Activated CD8-positive, alpha-beta memory T cell treated with anti-CD3 and anti-CD28 coated beads for 1 hour (primary cell): ENCODE results near the gene SHB.
"Not testable (repeated sequence)": the region's sequence is repeated elsewhere in the genome, so short reads cannot be mapped to it uniquely, and the experiment has no call there.

Source experiments
- DNase-seq, 2 donors: peaks; one replicate each; pipeline ENCODE4 v3.0.0-alpha.2; 2020; ENCODE audit warnings: low read depth in 1 of 2; ENCODE audit errors: extremely low read depth in 1 of 2

SHB gene

DNA sequence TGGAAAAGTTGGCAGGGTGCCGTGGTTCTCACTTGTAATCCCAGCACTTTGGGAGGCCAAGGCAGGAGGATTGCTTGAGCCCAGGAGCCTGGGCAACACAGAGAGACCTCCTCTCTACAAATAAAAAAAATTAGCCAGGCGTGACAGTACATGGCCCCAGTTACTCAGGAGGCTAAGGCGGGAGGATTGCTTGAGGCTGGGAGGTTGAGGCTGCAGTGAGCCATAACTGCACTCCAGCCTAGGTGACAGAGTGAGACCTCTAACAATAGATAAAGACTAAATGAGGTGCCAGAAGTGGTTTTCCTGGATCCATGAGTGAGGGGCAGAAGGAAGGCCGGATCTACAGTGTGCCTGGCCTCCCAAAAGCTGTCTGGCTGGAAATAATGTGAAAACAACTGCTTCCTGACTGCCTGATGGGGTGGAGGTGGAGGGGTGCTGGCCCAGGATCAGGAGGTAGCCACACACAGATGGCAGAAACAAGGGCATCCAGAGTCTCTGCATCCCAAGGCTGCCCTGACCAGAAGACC is 4.1 kb downstream of the SHB start:
- DNase-seq: no peak

GRCh38 chr9:38063363-38063707 is 5.7 kb downstream of the SHB start:
- no peak for DNase-seq

DNA sequence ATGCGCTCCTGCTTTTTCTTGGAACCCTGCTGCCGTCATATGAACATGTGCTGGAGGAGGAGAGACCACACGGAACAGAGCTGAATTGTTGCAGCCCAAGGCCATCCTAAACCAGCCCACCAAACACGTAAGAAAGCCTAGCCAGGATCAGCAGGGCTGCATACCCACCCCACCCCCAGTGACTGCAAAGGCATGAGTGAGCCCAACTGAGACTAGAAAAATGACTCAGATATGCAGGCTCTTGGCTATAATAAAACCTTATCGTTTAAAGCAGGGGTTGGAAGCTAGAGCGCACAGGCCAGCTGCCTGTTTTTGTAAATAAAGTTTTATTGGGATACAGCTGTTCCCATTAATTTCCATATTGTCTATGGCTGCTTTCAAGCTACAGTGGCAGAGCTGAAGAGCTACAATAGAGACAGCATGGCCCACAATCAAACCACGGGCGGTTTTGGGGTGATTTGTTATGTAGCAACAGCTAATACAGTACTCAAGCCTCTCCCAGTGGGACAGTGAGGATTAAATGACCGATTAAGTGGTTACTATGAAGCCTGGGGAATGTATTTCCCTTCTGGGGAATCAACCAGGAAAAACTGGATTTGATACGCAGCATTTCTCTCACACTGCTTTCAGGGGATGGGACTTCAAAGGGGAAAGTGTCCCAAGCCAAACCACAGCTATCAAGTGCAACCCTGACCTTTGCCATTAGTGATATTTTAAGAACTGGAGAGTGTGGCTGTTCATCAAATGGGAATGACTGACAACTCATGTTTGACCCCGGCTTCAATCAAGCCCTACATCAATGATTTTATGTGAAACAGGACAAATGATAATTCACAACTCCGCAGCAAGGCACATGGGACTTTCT is 6.3 kb downstream of the SHB start:
- DNase-seq: no peak

DNA sequence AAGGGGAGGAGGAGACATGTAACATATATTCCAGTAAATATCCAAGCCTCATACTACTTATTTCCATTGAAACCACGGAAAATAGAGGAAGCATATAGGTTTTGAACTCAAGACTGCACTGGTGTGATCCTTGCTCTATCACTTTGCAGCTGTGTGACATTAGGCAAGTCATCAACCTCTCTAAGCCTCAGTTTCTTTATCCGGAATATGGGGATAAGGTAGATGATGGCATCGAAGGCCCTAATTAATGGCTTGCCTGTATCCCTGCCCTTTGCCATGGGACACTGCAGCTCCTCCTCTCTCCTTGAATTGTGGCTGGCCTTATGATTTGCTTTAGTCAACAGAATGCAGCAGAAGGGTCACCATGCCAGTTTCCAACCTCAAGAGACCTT is 6.9 kb downstream of the SHB start:
- no peak for DNase-seq

DNA sequence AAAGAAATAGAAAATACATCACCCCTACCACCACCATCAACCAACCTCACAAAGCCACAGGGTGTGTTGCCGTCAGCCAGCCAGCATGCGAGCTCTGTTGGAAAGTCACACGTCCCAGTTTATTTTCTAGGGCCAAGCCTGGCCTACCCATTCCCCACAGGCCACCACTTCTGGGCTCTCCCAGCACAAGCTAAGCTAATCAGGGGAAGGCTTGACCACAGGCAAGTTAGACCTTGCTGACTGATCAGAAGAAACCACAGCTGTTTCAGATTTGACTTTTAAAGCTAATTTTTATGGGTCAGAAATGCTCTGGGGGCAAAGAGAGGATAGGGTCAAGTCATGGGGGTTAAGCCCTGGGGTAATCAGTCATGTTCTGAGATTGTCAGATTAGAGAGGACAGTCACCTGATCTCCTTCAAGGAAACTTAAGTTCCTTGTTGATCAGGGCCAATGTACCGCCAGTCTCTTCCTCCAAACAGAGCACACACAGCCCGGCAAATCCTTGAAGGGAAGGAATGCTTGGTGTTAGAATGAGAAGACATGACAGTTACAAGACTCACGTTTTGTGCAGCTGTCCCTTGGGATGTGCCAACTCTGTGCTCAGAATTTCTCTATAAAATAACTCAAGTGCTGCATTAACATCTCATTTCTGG is 7.6 kb downstream of the SHB start:
- DNase-seq: no peak

DNA sequence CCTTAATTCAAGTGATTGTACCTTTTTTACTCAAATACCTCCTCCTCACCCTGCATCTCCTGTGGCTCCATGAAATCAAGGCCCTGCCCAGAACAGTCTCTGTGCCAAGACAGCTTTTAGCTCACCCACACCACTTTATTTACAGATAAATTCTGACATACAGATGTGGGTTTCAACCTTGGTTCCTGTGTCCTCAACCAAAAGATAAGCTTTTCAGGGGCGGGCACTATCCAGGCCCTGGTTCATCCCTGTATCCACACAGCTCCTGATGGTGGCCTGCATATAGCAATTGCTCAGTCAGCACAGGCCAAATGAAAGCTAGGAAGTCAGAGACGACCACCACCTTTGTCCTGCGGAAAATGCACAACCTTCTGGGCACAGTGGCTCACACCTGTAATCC is 8.3 kb downstream of the SHB start:
- no peak for DNase-seq

DNA sequence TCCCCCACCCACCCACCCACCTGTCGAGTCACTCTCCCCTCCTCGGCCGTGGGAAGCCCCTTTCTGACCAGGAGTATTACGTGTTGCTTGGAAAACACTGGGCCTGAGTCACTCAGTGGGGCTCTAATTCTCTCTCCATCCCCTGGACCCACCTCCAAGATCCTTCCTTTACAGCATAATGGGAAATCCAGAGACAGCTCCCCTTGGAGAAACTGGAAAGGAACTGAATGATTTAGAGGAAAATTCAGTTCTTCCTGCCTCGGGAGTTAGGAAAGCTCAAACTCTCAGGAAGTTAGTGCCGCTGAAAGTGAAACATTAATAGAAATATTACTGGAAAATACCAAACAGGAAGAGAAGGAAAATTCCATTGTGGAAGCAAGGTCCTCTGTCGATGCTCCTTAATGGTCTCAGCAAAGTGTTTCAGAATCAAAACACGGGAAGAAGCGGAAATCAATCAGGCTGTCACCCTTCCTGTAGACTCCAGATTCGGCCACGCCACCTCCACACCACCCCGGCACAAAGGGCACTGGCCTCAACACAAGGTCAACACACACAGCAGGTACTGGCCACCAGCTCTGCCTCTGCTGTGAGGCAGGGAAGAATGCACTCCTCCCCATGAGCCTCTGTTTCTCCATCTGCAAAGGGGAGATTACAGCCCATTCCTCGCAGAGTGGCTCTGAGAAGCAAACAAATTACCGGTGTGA is 9.6 kb downstream of the SHB start:
- DNase-seq: no peak

- DNase-seq: no peak
Measured at GRCh38 chr9:38058452-38059232, 10.4 kb downstream of the SHB start.

DNA sequence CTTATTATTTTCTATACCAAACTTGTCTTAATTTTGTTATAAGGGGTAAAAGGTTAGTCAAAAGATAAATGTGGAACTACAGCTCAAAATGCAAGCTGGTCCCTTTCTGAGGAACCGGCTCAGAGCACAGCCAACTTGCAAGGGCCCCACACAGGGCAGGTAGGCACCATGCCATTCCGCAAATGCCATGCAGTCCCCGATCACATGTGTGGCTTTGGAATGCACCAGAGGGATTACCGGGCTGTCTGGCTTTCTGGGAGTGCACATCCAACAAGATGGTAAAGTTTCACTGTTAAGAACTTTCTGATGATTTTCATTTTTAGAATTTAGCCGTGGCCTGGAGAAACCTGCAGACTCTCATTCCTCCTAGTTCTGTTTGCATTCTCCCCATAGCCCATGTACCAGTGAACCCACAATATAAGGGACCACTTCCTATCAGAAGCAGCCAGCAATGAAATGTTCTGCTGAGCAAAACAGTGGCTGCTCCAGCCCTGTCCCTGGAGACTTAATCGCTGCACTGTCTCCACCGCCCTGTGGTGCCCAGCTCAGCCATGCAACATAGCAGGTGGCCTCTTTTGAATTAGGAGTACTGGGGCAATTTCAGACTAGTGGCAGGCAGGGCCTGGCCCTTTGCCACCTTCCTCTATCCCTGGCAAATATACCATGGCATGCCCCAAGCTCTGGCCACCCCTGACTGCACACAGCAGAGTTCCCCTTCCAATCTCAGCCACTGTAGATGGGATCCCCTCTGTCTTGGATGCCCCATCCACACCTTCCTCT is 11.4 kb downstream of the SHB start:
- DNase-seq: no peak

- no peak for DNase-seq
Measured at GRCh38 chr9:38054653-38055052, 14.4 kb downstream of the SHB start.

- no peak for DNase-seq
Measured at GRCh38 chr9:38053697-38054461, 15.1 kb downstream of the SHB start.

DNA sequence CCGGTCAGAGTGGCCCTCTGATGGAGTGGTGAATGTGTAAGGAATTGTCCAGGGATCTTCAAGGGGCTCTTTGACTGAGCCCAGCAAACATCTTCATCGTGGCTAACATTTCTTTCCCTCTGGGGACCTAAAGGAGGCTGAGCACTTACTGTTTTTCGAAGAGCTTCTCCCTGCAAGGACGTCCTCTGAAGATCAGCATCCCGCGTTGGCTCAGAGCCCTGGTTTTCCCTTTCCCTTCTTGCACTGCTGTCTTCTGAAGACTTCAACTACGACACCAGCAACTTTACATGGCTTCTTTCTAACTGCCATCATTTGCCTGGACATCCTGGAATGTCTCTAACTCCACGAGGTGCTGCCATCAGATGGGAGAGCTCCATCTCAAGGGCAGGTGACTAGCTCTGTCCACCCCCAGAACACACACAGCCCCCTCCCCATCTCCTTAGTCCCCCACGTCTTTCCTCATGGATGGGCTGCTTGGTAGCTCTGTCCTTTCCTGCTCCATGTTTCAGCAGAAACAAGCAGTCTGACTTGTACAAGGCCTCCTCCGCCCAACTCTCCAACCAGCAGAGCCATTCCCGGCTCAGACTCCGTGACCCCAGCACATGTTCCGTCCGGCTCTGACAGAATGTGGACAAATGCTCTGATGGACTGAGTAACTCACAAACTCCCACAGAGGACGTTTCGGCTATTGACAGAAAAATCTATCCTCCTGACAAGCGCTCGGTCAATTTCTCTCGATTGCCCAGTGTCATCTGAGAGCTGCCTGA is 17.1 kb downstream of the SHB start:
- DNase-seq: no peak

GRCh38 chr9:38048316-38048969 is 20.6 kb downstream of the SHB start:
- DNase-seq: no peak

GRCh38 chr9:38047301-38048251 is 21.5 kb downstream of the SHB start:
- no peak for DNase-seq

DNA sequence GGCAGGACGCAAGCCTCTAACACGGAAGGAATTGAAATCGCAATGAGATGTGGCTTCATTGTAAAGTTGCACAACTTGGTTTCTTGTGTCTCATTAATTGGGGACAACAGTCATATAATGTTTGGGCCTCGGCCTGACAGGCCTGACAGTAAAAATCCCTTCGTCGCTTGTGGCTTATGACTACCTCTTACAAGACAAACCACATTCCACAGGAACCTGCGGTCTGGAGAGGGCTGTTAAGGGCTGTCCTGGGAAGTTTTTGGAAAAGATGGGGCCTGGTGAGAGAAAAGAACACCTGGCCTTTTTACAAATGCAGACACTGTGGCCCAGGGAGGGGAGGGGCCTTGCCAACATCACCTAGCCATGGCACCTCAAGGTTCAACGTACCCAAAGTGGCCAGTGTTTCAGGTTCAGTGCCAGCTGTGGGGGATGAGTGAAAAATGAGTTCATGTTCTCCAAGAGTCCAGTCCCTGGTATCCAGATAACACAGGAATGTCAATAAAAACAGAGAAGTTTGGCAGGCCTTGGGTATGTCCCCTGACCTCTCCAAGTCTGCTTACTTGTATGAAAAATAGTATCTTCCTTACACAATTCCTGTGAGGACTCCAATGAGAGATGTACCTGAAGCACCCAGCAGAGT is 22.2 kb downstream of the SHB start:
- no peak for DNase-seq

DNA sequence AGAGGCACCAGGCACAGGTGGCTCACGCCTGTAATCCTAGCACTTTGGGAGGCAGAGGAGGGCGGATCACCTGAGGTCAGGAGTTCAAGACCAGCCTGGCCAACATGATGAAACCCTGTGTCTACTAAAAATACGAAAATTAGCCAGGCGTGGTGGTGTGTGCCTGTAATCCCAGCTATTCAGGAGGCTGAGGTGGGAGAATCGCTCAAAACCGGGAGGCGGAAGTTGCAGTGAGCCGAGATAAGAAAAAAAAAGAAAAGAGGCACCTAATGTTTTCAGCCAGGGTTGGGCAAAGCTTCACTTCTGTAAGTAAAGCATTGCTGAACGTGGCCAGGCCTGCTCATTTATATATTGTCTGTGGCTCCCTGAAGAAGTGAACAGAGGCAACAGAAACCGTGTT is 23.1 kb downstream of the SHB start:
- DNase-seq: not testable (repeated sequence)

DNA sequence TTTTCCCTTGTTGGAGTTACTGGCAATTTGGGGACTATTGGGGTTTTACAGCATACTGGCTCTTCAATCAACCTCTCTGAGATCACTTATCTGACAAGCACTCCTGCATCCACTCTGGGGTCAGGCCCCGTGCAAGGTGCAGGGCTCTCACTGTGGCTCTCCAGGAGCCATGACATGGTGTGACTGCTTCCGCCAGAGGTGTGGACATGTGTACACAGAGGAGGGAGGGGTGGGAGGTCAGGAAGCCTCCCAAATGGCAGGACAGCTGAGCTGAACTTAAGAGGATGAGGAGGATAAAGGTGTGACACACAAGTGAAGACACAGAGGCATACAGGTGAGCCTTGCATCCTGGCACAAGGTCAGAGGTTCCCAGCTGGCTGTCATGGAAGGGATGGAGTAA is 24.3 kb downstream of the SHB start:
- DNase-seq: no peak
